ENCODE measurements around the gene SLC12A8.

SLC12A8 gene

GRCh38 chr3:125033616-125034015 lies 178.9 kb downstream of the SLC12A8 start:
- no peaks in the 10 kb centered on the region for H3K4me1 ChIP-seq (ENCODE audit: control insufficient read depth, insufficient read depth, low read length)
- H3K36me3 ChIP-seq (ENCODE audit: control insufficient read depth, insufficient read depth, low read length) = peaks cover 4% of the 10 kb centered on the region
- H3K9ac ChIP-seq (ENCODE audit: low read length) = no peak overlapping the region
- no peaks in the 10 kb centered on the region for H3K27me3 ChIP-seq (ENCODE audit: control insufficient read depth, insufficient read depth, low read length)
- no peak overlapping the region for H3K27ac ChIP-seq (ENCODE audit: low read depth, low read length)
- no peak overlapping the region for H3K4me3 ChIP-seq (ENCODE audit: low read length)

DNA sequence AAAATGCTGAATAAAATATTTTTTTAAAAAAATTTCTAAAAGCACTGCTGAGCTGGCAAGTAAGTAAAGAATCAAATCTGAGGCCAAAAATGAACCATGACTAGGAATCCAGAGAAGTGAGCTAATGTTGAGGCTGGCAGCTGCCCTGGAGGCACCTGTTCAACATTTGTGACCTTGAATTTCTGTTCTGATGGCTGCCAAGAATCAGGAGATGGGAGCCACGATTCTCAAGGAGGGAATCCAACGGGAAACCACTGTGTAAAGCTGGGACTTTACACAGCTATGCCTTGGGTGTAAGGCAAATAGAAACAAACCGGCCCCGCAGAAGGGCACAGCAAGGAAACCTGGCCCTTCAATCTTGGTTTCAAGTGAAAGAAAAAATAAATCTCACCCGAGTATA lies 179.4 kb downstream of the SLC12A8 start:
- Histone ChIP-seq H3K4me1 (ENCODE audit: control insufficient read depth, insufficient read depth, low read length) (no peaks in the 10 kb centered on the region), H3K9ac (ENCODE audit: low read length) (no peak overlapping the region), H3K4me3 (ENCODE audit: low read length) (no peak overlapping the region), H3K27ac (ENCODE audit: low read depth, low read length) (no peak overlapping the region), H3K27me3 (ENCODE audit: control insufficient read depth, insufficient read depth, low read length) (no peaks in the 10 kb centered on the region), H3K36me3 (ENCODE audit: control insufficient read depth, insufficient read depth, low read length) (peaks cover 7% of the 10 kb centered on the region)

DNA sequence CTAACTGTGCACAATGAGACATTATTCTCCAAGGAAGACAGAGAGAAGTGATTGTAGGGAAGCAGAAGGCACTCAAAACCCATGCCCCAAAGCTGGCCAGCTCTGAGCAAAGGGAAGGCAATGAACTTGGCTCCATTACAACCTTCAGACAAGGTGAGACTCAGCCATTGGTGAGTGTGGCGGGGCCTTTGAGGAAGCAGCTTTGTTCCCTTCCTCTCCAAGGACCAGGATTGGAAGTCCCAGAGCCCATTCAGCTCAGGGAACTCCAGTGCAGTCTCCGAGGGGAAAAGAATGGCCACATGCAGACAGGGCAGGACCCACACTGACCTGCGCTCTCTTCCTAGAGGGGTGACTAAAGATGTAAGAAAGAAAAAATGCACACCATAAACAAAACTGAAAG lies 179.9 kb downstream of the SLC12A8 start:
- H3K27me3 ChIP-seq (ENCODE audit: control insufficient read depth, insufficient read depth, low read length) = no peaks in the 10 kb centered on the region
- H3K4me1 ChIP-seq (ENCODE audit: control insufficient read depth, insufficient read depth, low read length) = no peaks in the 10 kb centered on the region
- H3K9ac ChIP-seq (ENCODE audit: low read length) = no peak overlapping the region
- peaks cover 7% of the 10 kb centered on the region for H3K36me3 ChIP-seq (ENCODE audit: control insufficient read depth, insufficient read depth, low read length)
- H3K4me3 ChIP-seq (ENCODE audit: low read length) = no peak overlapping the region
- H3K27ac ChIP-seq (ENCODE audit: low read depth, low read length) = no peak overlapping the region
